HEK293 (cell line): ENCODE measurements around the gene CLIC4.
A peak's percentile ranks its signal among the peaks of the same experiment; 100 is the strongest.

Experiments used
- CTCF ChIA-PET: fragments of 350-600 bp; formaldehyde crosslinking; extraction: SDS; loops from one replicate; lab custom pipeline; 2021; ENCODE audit warnings: antibody characterized with exemption; lab: Yijun Ruan, JAX
- POLR2A ChIA-PET: fragments of 300-600 bp; formaldehyde crosslinking; extraction: SDS; loops from one replicate; lab custom pipeline; 2020; ENCODE audit warnings: antibody characterized with exemption, inconsistent platforms; lab: Yijun Ruan, JAX
- H3K27ac ChIP-seq: fragments of 200-500 bp; sonication (Bioruptor generic); 2 replicates; pipeline ENCODE4 v1.5.1; 2014; ENCODE audit warnings: low read depth, low read length, control low read depth, inconsistent platforms; ENCODE audit errors: extremely low read depth
- H3K36me3 ChIP-seq, 2 experiments: fragments of 200-500 bp in 1 of 2; sonication (Bioruptor generic) in 1 of 2; 1 replicate in 1 of 2; 2 replicates in 1 of 2; pipeline ENCODE4 v1.5.1; 2014 to 2017; ENCODE audit warnings: inconsistent platforms in 2 of 2, low read length in 2 of 2; ENCODE audit not compliant: control insufficient read depth in 2 of 2, insufficient read depth in 1 of 2
- H3K4me1 ChIP-seq: fragments of 200-500 bp; sonication (Bioruptor generic); 2 replicates; pipeline ENCODE4 v1.5.1; 2014; ENCODE audit warnings: mild to moderate bottlenecking, low read length, inconsistent platforms; ENCODE audit not compliant: control insufficient read depth, insufficient read depth
- H3K4me3 ChIP-seq: 2 replicates; pipeline ENCODE4 v1.5.1; 2011; ENCODE audit warnings: low read depth, mild to moderate bottlenecking, control low read depth, low read length, moderate library complexity
- H3K9me3 ChIP-seq: fragments of 200-500 bp; sonication (Bioruptor generic); 2 replicates; pipeline ENCODE4 v1.5.1; 2014; ENCODE audit warnings: low read depth, low read length, inconsistent platforms; ENCODE audit not compliant: control insufficient read depth, insufficient read depth
- HOXD13 ChIP-seq: sonication (generic); formaldehyde crosslinking; IDR thresholded peaks from 2 replicates; pipeline ENCODE4 v1.8.0; 2022; ENCODE audit warnings: missing genetic modification reagents, borderline replicate concordance
- INSM2 ChIP-seq: fragments of 450-650 bp; formaldehyde crosslinking; IDR thresholded peaks from 2 replicates; pipeline ENCODE4 v1.5.1; 2016; ENCODE audit warnings: missing biosample characterization, missing genetic modification characterization
- KLF10 ChIP-seq: fragments of 450-650 bp; IDR thresholded peaks from 2 replicates; pipeline ENCODE4 v1.5.1; 2018; ENCODE audit warnings: missing biosample characterization, mild to moderate bottlenecking, missing genetic modification characterization
- PATZ1 ChIP-seq: fragments of 450-650 bp; formaldehyde crosslinking; IDR thresholded peaks from 2 replicates; pipeline ENCODE4 v1.5.1; 2016; ENCODE audit warnings: missing biosample characterization, missing genetic modification characterization
- PRDM2 ChIP-seq: fragments of 450-650 bp; formaldehyde crosslinking; IDR thresholded peaks from 2 replicates; pipeline ENCODE4 v1.5.1; 2016; ENCODE audit warnings: missing biosample characterization, missing genetic modification characterization, borderline replicate concordance
- RBAK ChIP-seq: fragments of 450-650 bp; formaldehyde crosslinking; IDR thresholded peaks from 2 replicates; pipeline ENCODE4 v1.5.1; 2016; ENCODE audit warnings: missing biosample characterization, missing genetic modification characterization
- REPIN1 ChIP-seq: fragments of 450-650 bp; formaldehyde crosslinking; IDR thresholded peaks from 2 replicates; pipeline ENCODE4 v1.5.1; 2017; ENCODE audit warnings: missing biosample characterization, missing genetic modification characterization, low read depth
- ZBTB6 ChIP-seq: fragments of 450-650 bp; formaldehyde crosslinking; IDR thresholded peaks from 2 replicates; pipeline ENCODE4 v1.5.1; 2017; ENCODE audit warnings: missing biosample characterization, missing genetic modification characterization
- ZNF112 ChIP-seq: fragments of 450-650 bp; formaldehyde crosslinking; IDR thresholded peaks from 2 replicates; pipeline ENCODE4 v1.5.0; 2017; ENCODE audit warnings: missing biosample characterization, missing genetic modification characterization
- ZNF132 ChIP-seq: fragments of 450-650 bp; formaldehyde crosslinking; IDR thresholded peaks from 2 replicates; pipeline ENCODE4 v1.5.1; 2017; ENCODE audit warnings: missing biosample characterization, missing genetic modification characterization, borderline replicate concordance
- ZNF148 ChIP-seq: fragments of 450-650 bp; formaldehyde crosslinking; IDR thresholded peaks from 2 replicates; pipeline ENCODE4 v1.5.0; 2017; ENCODE audit warnings: missing biosample characterization, missing genetic modification characterization, borderline replicate concordance
- ZNF26 ChIP-seq: fragments of 450-650 bp; formaldehyde crosslinking; IDR thresholded peaks from 2 replicates; pipeline ENCODE4 v1.5.1; 2016; ENCODE audit warnings: missing biosample characterization, missing genetic modification characterization
- ZNF354C ChIP-seq: fragments of 450-650 bp; formaldehyde crosslinking; IDR thresholded peaks from 2 replicates; pipeline ENCODE4 v1.5.1; 2016; ENCODE audit warnings: missing biosample characterization, missing genetic modification characterization, low read depth, borderline replicate concordance
- ZNF366 ChIP-seq: fragments of 450-650 bp; formaldehyde crosslinking; conservative IDR thresholded peaks from 2 replicates; pipeline ENCODE4 v1.5.1; 2016; ENCODE audit warnings: missing biosample characterization, missing genetic modification characterization
- ZNF398 ChIP-seq: fragments of 450-650 bp; formaldehyde crosslinking; IDR thresholded peaks from 2 replicates; pipeline ENCODE4 v1.5.1; 2017; ENCODE audit warnings: missing biosample characterization, missing genetic modification characterization
- ZNF488 ChIP-seq: fragments of 450-650 bp; formaldehyde crosslinking; IDR thresholded peaks from 2 replicates; pipeline ENCODE4 v1.5.1; 2016; ENCODE audit warnings: missing biosample characterization, missing genetic modification characterization
- ZNF785 ChIP-seq: fragments of 450-650 bp; formaldehyde crosslinking; IDR thresholded peaks from 2 replicates; pipeline ENCODE4 v1.5.1; 2016; ENCODE audit warnings: missing biosample characterization, missing genetic modification characterization

The CLIC4 gene

GRCh38 chr1:24744911-24745710 is at the start of gene CLIC4:
Gene CLIC4 (plus strand): TSS chr1:24745447. CDS start chr1:24745554, 107 bp downstream.
- CTCF ChIA-PET: interaction anchor here (0.5 to 3.5 kb wide), 15 partner anchors 13 to 371 kb away, joined by 3 to 26 read pairs (median 4); no protein-coding TSS in a partner anchor
- no peaks in the 10 kb centered on the region; a peak in 1 of 3 replicates for H3K36me3 ChIP-seq
- H3K4me1 ChIP-seq: peaks cover 5% of the 10 kb centered on the region; the same call in 1 of the 2 replicates
- no peaks in the 10 kb centered on the region for H3K9me3 ChIP-seq
- peak within 1 kb of the TSS; percentile 91 for H3K27ac ChIP-seq
- POLR2A ChIA-PET: interaction anchor here (0.6 to 2.6 kb wide), 37 partner anchors 10 to 502 kb away, joined by 3 to 47 read pairs (median 5); partner anchors contain the start of genes RCAN3 and RSRP1
- H3K4me3 ChIP-seq: peak within 1 kb of the TSS; percentile 83
- TF ChIP-seq ZNF354C (tag by site-specific recombination) (no peak), ZNF488 (no peak), REPIN1 (tag by site-specific recombination) (no peak; the same call in 1 of the 2 replicates), ZNF398 (tag by site-specific recombination) (peak; percentile 99), ZNF132 (tag by site-specific recombination) (no peak), RBAK (tag by site-specific recombination) (no peak), ZNF112 (tag by site-specific recombination) (no peak), ZNF26 (tag by site-specific recombination) (no peak), ZBTB6 (tag by site-specific recombination) (peak; percentile 47), HOXD13 (no peak), KLF10 (tag by site-specific recombination) (peak; percentile 98), ZNF148 (no peak), INSM2 (tag by site-specific recombination) (peak; percentile 58; the same call in 1 of the 2 replicates), ZNF366 (tag by site-specific recombination) (peak; percentile 90), PATZ1 (peak; percentile 100), ZNF785 (tag by site-specific recombination) (no peak; the same call in 1 of the 2 replicates), PRDM2 (tag by site-specific recombination) (no peak)
